DND-41 (cell line): ENCODE results near the gene SAMSN1.

Experiments
- CTCF ChIP-seq: IDR thresholded peaks from 2 replicates; pipeline ENCODE4 v1.5.1; 2012; ENCODE audit warnings: borderline replicate concordance, low read length, moderate library complexity, mild to moderate bottlenecking; ENCODE audit not compliant: poor library complexity, severe bottlenecking; ENCODE audit errors: extremely low read depth
- EZH2 ChIP-seq: IDR thresholded peaks from 3 replicates; pipeline ENCODE4 v1.6.1; 2012; ENCODE audit warnings: borderline replicate concordance, low read depth, mild to moderate bottlenecking, moderate library complexity, low read length, inconsistent platforms; ENCODE audit not compliant: severe bottlenecking

- TF ChIP-seq CTCF (no peak), EZH2 (no peak)
Measured at GRCh38 chr21:14562959-14563358, 16.8 kb upstream of the SAMSN1 start.
